Measurements from ENCODE around the gene LTBR.

- TF ChIP-seq POLR2A (IDR thresholded peaks at IDR 0.05; ENCODE audit: low read depth, low read length), result no peak
- TF ChIP-seq POLR2AphosphoS5 (IDR thresholded peaks at IDR 0.05; ENCODE audit: low read depth, low read length), result no peak
- TF ChIP-seq TAF1 (IDR thresholded peaks at IDR 0.05; ENCODE audit: borderline replicate concordance, low read depth, low read length), result no peak
Observed at GRCh38 chr12:6438345-6438744, 54.4 kb downstream of the LTBR start.

All from GM12892 (cell line).